ENCODE data around the gene MRPS23. TPM values are rescaled to one million over a fixed set of nuclear protein-coding genes. Genes with fewer than 3 reads are reported as not detected.
A peak's percentile ranks its signal among the peaks of the same experiment; 100 is the strongest.

The MRPS23 gene
- total and polyA plus RNA-seq, 2 of the 8 experiments (the other 6 are each of a cell fraction or from before 2014, with no cell fraction given), result 38.6 to 60.4 TPM

DNA sequence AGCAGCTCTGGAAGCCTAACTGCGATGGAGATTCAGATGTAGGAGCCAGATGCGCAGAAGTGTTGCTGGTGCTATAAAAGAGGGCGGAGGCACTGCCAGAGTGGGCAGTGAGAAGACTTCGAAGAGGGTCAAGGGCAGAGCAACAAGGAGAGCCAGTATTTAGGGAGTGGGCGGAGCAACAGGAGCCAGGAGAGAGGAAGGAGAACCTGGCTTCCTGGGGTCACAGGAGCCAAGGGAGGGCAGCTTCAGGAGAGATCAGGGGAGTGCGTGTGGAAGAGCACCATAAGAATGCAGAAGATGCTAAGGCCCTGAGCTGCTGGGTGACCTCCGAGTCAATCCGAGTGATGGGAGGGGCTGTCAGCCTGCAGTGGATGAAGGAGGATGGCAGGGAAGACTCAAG, 14.4 kb upstream of the MRPS23 start:
- 84% methylated on average over 8 of the region's 8 CpGs; no CpG with 5 or more reads in 1 of the 2 experiments for WGBS, 2 experiments (ENCODE audit: extremely low coverage in 1 of 2, insufficient coverage in 1 of 2, insufficient read length in 1 of 2, insufficient replicate concordance in 2 of 2, low coverage in 1 of 2, low lambda C conversion rate in 2 of 2, missing lambda C conversion rate in 1 of 2)
- no peak for TF ChIP-seq KDM1A (IDR thresholded peaks at IDR 0.05; ENCODE audit: borderline replicate concordance, low read length)
- TF ChIP-seq CBX5 (IDR thresholded peaks at IDR 0.05; ENCODE audit: low read depth, low read length), result no peak
- no peak for TF ChIP-seq NANOG (IDR thresholded peaks at IDR 0.05; ENCODE audit: insufficient read depth, low read depth, low read length, poor library complexity, severe bottlenecking)
- TF ChIP-seq TAF1 (IDR thresholded peaks at IDR 0.05; ENCODE audit: low read depth, low read length), result no peak
- no peak for TF ChIP-seq MAFK (IDR thresholded peaks at IDR 0.05; ENCODE audit: low read depth, low read length)
- no peak for TF ChIP-seq POLR2A (IDR thresholded peaks at IDR 0.05; ENCODE audit: control extremely low read depth in 1 of 2, low read depth in 2 of 2, low read length in 2 of 2)
- TF ChIP-seq CEBPB (IDR thresholded peaks at IDR 0.05; ENCODE audit: low read depth, low read length), result no peak
- no peak for TF ChIP-seq CBX8 (IDR thresholded peaks at IDR 0.05; ENCODE audit: borderline replicate concordance, low read depth, low read length)
- TF ChIP-seq, protein P1, sequence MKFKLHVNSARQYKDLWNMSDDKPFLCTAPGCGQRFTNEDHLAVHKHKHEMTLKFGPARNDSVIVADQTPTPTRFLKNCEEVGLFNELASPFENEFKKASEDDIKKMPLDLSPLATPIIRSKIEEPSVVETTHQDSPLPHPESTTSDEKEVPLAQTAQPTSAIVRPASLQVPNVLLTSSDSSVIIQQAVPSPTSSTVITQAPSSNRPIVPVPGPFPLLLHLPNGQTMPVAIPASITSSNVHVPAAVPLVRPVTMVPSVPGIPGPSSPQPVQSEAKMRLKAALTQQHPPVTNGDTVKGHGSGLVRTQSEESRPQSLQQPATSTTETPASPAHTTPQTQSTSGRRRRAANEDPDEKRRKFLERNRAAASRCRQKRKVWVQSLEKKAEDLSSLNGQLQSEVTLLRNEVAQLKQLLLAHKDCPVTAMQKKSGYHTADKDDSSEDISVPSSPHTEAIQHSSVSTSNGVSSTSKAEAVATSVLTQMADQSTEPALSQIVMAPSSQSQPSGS (IDR thresholded peaks at IDR 0.05; ENCODE audit: low read length), result no peak
- TF ChIP-seq SP4 (IDR thresholded peaks at IDR 0.05; ENCODE audit: low read length), result no peak
- TF ChIP-seq SP2 (IDR thresholded peaks at IDR 0.05; ENCODE audit: low read length), result no peak
- TF ChIP-seq GABPA (IDR thresholded peaks at IDR 0.05; ENCODE audit: borderline replicate concordance, insufficient read depth, low read length), result no peak
- no peak for TF ChIP-seq NRF1 (IDR thresholded peaks at IDR 0.05; ENCODE audit: low read depth, low read length)

More for the DNA sequence above, 14.4 kb upstream of the MRPS23 start:
- Histone ChIP-seq H2AFZ (ENCODE audit: low read length) (no peak overlapping the region), H3K9me3 (ENCODE audit: insufficient read depth in 2 of 2, low read depth in 1 of 2, low read length in 1 of 2) (no peaks in the 10 kb centered on the region), H3K79me1 (ENCODE audit: low read depth, low read length) (no peaks in the 10 kb centered on the region), H3K4me3 (ENCODE audit: extremely low read depth in 1 of 4, insufficient read depth in 2 of 4, low read depth in 3 of 4, low read length in 4 of 4) (no peak overlapping the region), H2AK5ac (ENCODE audit: low read depth, low read length) (no peak overlapping the region; the same call in 1 of the 2 replicates), H3K23me2 (ENCODE audit: low read depth, low read length) (peaks cover 12% of the 10 kb centered on the region; the same call in 1 of the 2 replicates), H3K4me2 (ENCODE audit: insufficient read depth in 1 of 2, low read depth in 2 of 2, low read length in 2 of 2) (no peak overlapping the region), H2BK12ac (ENCODE audit: low read depth, low read length) (peak overlapping the region; percentile 50; the same call in 1 of the 2 replicates), H4K8ac (ENCODE audit: extremely low read depth, insufficient read depth, low read length) (no peak overlapping the region), H4K91ac (replicated peaks; ENCODE audit: insufficient read length, low read length) (no peak overlapping the region), H3K14ac (ENCODE audit: insufficient read length) (no peak overlapping the region), H3K18ac (ENCODE audit: extremely low read depth, low read length) (no peak overlapping the region), H2BK5ac (ENCODE audit: low read depth, low read length) (peak overlapping the region; percentile 52; the same call in 1 of the 2 replicates), H4K5ac (ENCODE audit: insufficient read length, low read depth, low read length) (no peak overlapping the region), H2BK120ac (replicated peaks; ENCODE audit: low read depth, low read length) (no peak overlapping the region), H3K4ac (replicated peaks; ENCODE audit: insufficient read length, low read depth, low read length) (no peak overlapping the region), H3K4me1 (replicated peaks in 1 of 4; ENCODE audit: control insufficient read depth in 3 of 4, insufficient read depth in 4 of 4, low read length in 3 of 4) (peaks cover 0 to 29% (median 22%) of the 10 kb centered on the region in 4 experiments; a peak in 6 of 7 replicates), H2BK15ac (ENCODE audit: low read length) (peak overlapping the region; percentile 19; the same call in 1 of the 2 replicates), H3K27ac (ENCODE audit: low read depth, low read length) (no peak overlapping the region), H4K20me1 (replicated peaks in 1 of 2; ENCODE audit: control insufficient read depth in 1 of 2, insufficient read depth in 2 of 2, low read length in 2 of 2) (no peaks in the 10 kb centered on the region), H3K79me2 (ENCODE audit: control insufficient read depth in 1 of 2, insufficient read depth in 2 of 2, low read length in 2 of 2) (no peaks in the 10 kb centered on the region), H3K23ac (ENCODE audit: insufficient read length) (no peak overlapping the region), H2BK20ac (ENCODE audit: low read length) (peak overlapping the region; percentile 80; the same call in 1 of the 2 replicates), H3K9ac (replicated peaks in 1 of 4; ENCODE audit: extremely low read depth in 1 of 4, low read depth in 3 of 4, low read length in 3 of 4) (no peak overlapping the region), H3K56ac (replicated peaks; ENCODE audit: insufficient read length, low read depth, low read length) (no peak overlapping the region), H3K36me3 (ENCODE audit: control insufficient read depth in 2 of 4, insufficient read depth in 4 of 4, low read length in 3 of 4) (no peaks in the 10 kb centered on the region), H3K27me3 (replicated peaks in 1 of 4; ENCODE audit: control insufficient read depth in 3 of 4, extremely low read depth in 1 of 4, insufficient read depth in 3 of 4, low read length in 3 of 4) (peaks cover 0 to 30% (median 26%) of the 10 kb centered on the region in 4 experiments; a peak in 5 of 7 replicates)
- DNase-seq (ENCODE audit: low read depth in 1 of 2, low spot score in 2 of 2) (no peak), FAIRE-seq (no peak)
- CTCF ChIA-PET (ENCODE audit: partially characterized antibody), result interaction anchor here (1.0 to 20.7 kb wide), 8 partner anchors 10 to 132 kb away, joined by 3 to 384 read pairs (median 88); partner anchors contain the start of genes CUEDC1 and MRPS23
- POLR2A ChIA-PET (ENCODE audit: partially characterized antibody), result interaction anchor here (0.7 to 32.5 kb wide), 4 partner anchors 9 to 134 kb away, joined by 3 to 672 read pairs (median 26); partner anchors contain the start of genes SRSF1 and VEZF1
